ENCODE measurements around the gene DLEU7. TPM values are rescaled to one million over a fixed set of nuclear protein-coding genes. Genes with fewer than 3 reads are reported as not detected.

Gene DLEU7
- total RNA-seq, 1 donor from 2014 or later = not detected

DNA sequence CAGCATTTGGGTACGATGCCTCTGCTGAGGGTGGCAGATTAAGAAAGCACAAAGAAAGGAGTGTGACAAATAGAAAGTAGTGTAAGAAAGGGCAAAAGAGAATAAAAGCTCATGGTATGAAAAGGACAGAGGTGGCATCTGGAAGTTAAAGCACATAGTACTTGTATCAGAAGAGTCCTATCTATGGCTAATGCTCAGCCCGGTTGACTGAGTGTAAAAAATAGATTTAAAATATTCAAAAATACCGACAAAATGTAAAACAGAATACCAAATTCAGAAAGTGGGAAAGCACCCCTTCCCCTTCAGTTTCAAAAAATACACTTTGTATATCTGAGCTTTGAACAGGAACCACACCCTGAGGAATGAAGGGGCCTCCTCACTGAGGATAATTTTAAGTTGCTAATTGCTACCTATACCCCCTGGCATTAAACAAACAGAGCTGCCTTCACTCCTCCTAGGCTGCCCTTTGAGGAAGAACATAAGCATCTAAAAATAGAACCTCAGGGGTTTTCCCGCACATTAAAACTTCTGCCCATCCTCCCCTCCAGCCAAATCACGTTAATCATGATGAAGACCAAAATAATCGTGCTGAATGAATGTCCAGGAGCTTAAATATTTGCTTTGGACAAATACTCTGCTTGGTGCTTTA is 43.3 kb downstream of the DLEU7 start:
- peaks cover 0 to 5% of the 10 kb centered on the region in 2 donors for H3K4me1 ChIP-seq
- H3K9me3 ChIP-seq = peaks cover 0 to 6% of the 10 kb centered on the region in 2 donors
- H3K27me3 ChIP-seq = no peaks in the 10 kb centered on the region
- no peak for DNase-seq (ENCODE audit: low spot score in 2 of 2)
- no peak overlapping the region for H3K27ac ChIP-seq
- H3K36me3 ChIP-seq = no peaks in the 10 kb centered on the region
- intact Hi-C loops (cut with DNase I) = loop anchor here (2.0 to 5.0 kb wide), 3 partner anchors 268 to 823 kb away; no protein-coding TSS in a partner anchor
- no peak overlapping the region for H3K4me3 ChIP-seq
- TF ChIP-seq, protein P1, sequence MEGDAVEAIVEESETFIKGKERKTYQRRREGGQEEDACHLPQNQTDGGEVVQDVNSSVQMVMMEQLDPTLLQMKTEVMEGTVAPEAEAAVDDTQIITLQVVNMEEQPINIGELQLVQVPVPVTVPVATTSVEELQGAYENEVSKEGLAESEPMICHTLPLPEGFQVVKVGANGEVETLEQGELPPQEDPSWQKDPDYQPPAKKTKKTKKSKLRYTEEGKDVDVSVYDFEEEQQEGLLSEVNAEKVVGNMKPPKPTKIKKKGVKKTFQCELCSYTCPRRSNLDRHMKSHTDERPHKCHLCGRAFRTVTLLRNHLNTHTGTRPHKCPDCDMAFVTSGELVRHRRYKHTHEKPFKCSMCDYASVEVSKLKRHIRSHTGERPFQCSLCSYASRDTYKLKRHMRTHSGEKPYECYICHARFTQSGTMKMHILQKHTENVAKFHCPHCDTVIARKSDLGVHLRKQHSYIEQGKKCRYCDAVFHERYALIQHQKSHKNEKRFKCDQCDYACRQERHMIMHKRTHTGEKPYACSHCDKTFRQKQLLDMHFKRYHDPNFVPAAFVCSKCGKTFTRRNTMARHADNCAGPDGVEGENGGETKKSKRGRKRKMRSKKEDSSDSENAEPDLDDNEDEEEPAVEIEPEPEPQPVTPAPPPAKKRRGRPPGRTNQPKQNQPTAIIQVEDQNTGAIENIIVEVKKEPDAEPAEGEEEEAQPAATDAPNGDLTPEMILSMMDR (IDR thresholded peaks at IDR 0.05) = no peak

GRCh38 chr13:50798923-50799322 is 44.6 kb downstream of the DLEU7 start:
- TF ChIP-seq, protein P1 (IDR thresholded peaks at IDR 0.05) = no peak
- Histone ChIP-seq H3K36me3 (no peaks in the 10 kb centered on the region), H3K4me3 (no peak overlapping the region), H3K27me3 (no peaks in the 10 kb centered on the region), H3K9me3 (no peaks in the 10 kb centered on the region), H3K4me1 (peaks cover 0 to 5% of the 10 kb centered on the region in 2 donors), H3K27ac (no peak overlapping the region)
- intact Hi-C loops (cut with DNase I) = no loop called here
- no peak for DNase-seq (ENCODE audit: low spot score in 2 of 2)

GRCh38 chr13:50797091-50797490 is 46.4 kb downstream of the DLEU7 start:
- no peak overlapping the region for H3K4me3 ChIP-seq
- H3K27me3 ChIP-seq = no peaks in the 10 kb centered on the region
- no peaks in the 10 kb centered on the region for H3K9me3 ChIP-seq
- no peak overlapping the region for H3K27ac ChIP-seq
- TF ChIP-seq, protein P1 (IDR thresholded peaks at IDR 0.05) = no peak
- peaks cover 0 to 5% of the 10 kb centered on the region in 2 donors for H3K4me1 ChIP-seq
- DNase-seq (ENCODE audit: low spot score in 2 of 2) = no peak
- intact Hi-C loops (cut with DNase I) = no loop called here
- no peaks in the 10 kb centered on the region for H3K36me3 ChIP-seq

GRCh38 chr13:50796463-50796862 is 47.0 kb downstream of the DLEU7 start:
- Histone ChIP-seq H3K27me3 (no peaks in the 10 kb centered on the region), H3K36me3 (no peaks in the 10 kb centered on the region), H3K27ac (no peak overlapping the region), H3K4me1 (peaks cover 0 to 5% of the 10 kb centered on the region in 2 donors), H3K9me3 (no peaks in the 10 kb centered on the region), H3K4me3 (no peak overlapping the region)
- intact Hi-C loops (cut with DNase I) = no loop called here
- TF ChIP-seq, protein P1 (IDR thresholded peaks at IDR 0.05) = no peak
- no peak for DNase-seq (ENCODE audit: low spot score in 2 of 2)

GRCh38 chr13:50794226-50794625 is 49.3 kb downstream of the DLEU7 start:
- Histone ChIP-seq H3K27me3 (no peaks in the 10 kb centered on the region), H3K27ac (no peak overlapping the region), H3K9me3 (no peaks in the 10 kb centered on the region), H3K4me3 (no peak overlapping the region), H3K36me3 (no peaks in the 10 kb centered on the region), H3K4me1 (no peaks in the 10 kb centered on the region)
- TF ChIP-seq, protein P1 (IDR thresholded peaks at IDR 0.05) = no peak
- DNase-seq (ENCODE audit: low spot score in 2 of 2) = no peak
- intact Hi-C loops (cut with DNase I) = no loop called here
